PFSK-1 (cell line): ENCODE measurements around the gene FTL.

Experiments used
- POLR2AphosphoS5 ChIP-seq: IDR thresholded peaks from 2 replicates; pipeline ENCODE4 v1.6.1; 2012; ENCODE audit warnings: low read depth, mild to moderate bottlenecking, control low read depth, low read length, moderate library complexity
- REST ChIP-seq, 2 experiments: IDR thresholded peaks; 2 replicates each; pipeline versions ENCODE4 v1.6.1 to v1.8.0; 2011 to 2012; ENCODE audit warnings: low read depth in 2 of 2, low read length in 2 of 2, control low read depth in 1 of 2, inconsistent platforms in 1 of 2, mild to moderate bottlenecking in 1 of 2, moderate library complexity in 1 of 2; ENCODE audit not compliant: insufficient read depth in 1 of 2
- TAF1 ChIP-seq: IDR thresholded peaks from 2 replicates; pipeline ENCODE4 v1.6.1; 2012; ENCODE audit warnings: low read length, control low read depth, borderline replicate concordance; ENCODE audit not compliant: insufficient read depth

- TF ChIP-seq TAF1 (no peak), REST (IDR thresholded peaks at IDR 0.05; ENCODE audit: insufficient read depth in 1 of 2, low read depth in 2 of 2, low read length in 2 of 2) (no peak), POLR2AphosphoS5 (no peak)
Measured at GRCh38 chr19:48968179-48968661, 3.1 kb downstream of the FTL start.
